Suprapubic skin (tissue), 4 donors: ENCODE data around the gene TBR1. TPM values are rescaled to one million over a fixed set of nuclear protein-coding genes. Genes with fewer than 3 reads are reported as not detected.
A peak's percentile ranks its signal among the peaks of the same experiment; 100 is the strongest.

Experiments used
- DNase-seq, 2 donors: peaks; one replicate each; pipeline ENCODE4 v3.0.0-alpha.2; 2019; ENCODE audit warnings: low spot score in 2 of 2
- H3K27ac ChIP-seq: fragments of 200-600 bp; sonication (generic); one replicate; pipeline ENCODE4 v1.5.1; 2019
- H3K27me3 ChIP-seq: fragments of 200-600 bp; sonication (generic); one replicate; pipeline ENCODE4 v1.5.1; 2019
- H3K36me3 ChIP-seq: fragments of 200-600 bp; sonication (generic); one replicate; pipeline ENCODE4 v1.5.1; 2019
- H3K4me1 ChIP-seq: fragments of 200-600 bp; sonication (generic); one replicate; pipeline ENCODE4 v1.5.1; 2019
- H3K4me3 ChIP-seq: fragments of 200-600 bp; sonication (generic); one replicate; pipeline ENCODE4 v1.5.1; 2019; ENCODE audit warnings: mild to moderate bottlenecking
- H3K9me3 ChIP-seq: fragments of 200-600 bp; sonication (generic); one replicate; pipeline ENCODE4 v1.5.1; 2019
- EP300 ChIP-seq: sonication (generic); formaldehyde crosslinking; IDR thresholded peaks from one replicate; pipeline ENCODE4 v1.6.1; 2017; ENCODE audit warnings: antibody characterized with exemption
- POLR2A ChIP-seq, 2 donors: fragments of 450-650 bp; IDR thresholded peaks; one replicate each; pipeline ENCODE4 v1.6.1; 2017; ENCODE audit warnings: antibody characterized with exemption in 2 of 2, mild to moderate bottlenecking in 2 of 2, moderate library complexity in 2 of 2
- POLR2AphosphoS5 ChIP-seq, 3 donors: sonication (generic); formaldehyde crosslinking; IDR thresholded peaks; one replicate each; pipeline ENCODE4 v1.6.1; 2017; ENCODE audit warnings: antibody characterized with exemption in 3 of 3
- WGBS: methylation state at CpG from one replicate; pipeline ENCODE4 v1.1.5; 2018; 5-methylcytosine and 5-hydroxymethylcytosine counted together
- total RNA-seq, 4 donors: library from RNA; depleted of rRNA; stranded (reverse); fragments of >200 nt; gene quantifications; one replicate each; pipeline ENCODE4 v1.1.0, GENCODE V29; 2016
- TF ChIP-seq, protein P1 (sequence below), 2 donors: fragments of 200-600 bp in 1 of 2; fragments of 450-650 bp in 1 of 2; sonication (generic) in 1 of 2; IDR thresholded peaks; one replicate each; pipeline ENCODE4 v1.5.1; 2016 to 2019; ENCODE audit warnings: antibody characterized with exemption in 2 of 2, mild to moderate bottlenecking in 1 of 2, moderate library complexity in 1 of 2

The TBR1 gene
- total RNA-seq, 4 donors from 2014 or later = not detected

DNA sequence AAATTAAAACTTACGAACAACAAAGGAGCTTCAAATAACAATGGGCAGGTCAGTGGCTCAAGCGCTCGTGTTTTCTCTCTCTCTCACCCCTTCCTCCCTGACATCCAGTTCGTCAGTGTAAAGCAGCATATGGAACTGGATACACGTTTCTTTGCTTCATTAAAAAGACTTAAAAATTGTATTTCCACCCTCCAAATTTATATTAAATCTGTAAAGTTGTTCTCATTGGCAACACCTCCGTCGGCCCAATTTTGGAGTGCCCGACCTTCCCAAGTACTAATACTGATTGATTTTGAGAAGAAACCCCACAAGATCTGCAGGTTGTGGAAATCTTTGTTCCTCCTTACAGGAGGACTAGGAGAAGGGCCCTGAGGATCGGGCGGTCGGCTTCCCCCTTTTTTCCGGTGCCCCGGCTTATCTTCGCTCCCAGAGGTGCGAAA lies 2.2 kb downstream of the TBR1 start:
- no peaks in the 10 kb centered on the region for H3K36me3 ChIP-seq
- DNase-seq = no peak
- peaks cover 94% of the 10 kb centered on the region for H3K27me3 ChIP-seq
- WGBS = 8% methylated on average over 13 of the region's 15 CpGs
- H3K9me3 ChIP-seq = no peaks in the 10 kb centered on the region
- peaks cover 55% of the 10 kb centered on the region for H3K4me1 ChIP-seq
- H3K27ac ChIP-seq = no peak overlapping the region
- TF ChIP-seq EP300 (no peak), POLR2AphosphoS5 (IDR thresholded peaks at IDR 0.05) (no peak), POLR2A (IDR thresholded peaks at IDR 0.05) (no peak)
- TF ChIP-seq, protein P1, sequence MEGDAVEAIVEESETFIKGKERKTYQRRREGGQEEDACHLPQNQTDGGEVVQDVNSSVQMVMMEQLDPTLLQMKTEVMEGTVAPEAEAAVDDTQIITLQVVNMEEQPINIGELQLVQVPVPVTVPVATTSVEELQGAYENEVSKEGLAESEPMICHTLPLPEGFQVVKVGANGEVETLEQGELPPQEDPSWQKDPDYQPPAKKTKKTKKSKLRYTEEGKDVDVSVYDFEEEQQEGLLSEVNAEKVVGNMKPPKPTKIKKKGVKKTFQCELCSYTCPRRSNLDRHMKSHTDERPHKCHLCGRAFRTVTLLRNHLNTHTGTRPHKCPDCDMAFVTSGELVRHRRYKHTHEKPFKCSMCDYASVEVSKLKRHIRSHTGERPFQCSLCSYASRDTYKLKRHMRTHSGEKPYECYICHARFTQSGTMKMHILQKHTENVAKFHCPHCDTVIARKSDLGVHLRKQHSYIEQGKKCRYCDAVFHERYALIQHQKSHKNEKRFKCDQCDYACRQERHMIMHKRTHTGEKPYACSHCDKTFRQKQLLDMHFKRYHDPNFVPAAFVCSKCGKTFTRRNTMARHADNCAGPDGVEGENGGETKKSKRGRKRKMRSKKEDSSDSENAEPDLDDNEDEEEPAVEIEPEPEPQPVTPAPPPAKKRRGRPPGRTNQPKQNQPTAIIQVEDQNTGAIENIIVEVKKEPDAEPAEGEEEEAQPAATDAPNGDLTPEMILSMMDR (IDR thresholded peaks at IDR 0.05) = no peak
- H3K4me3 ChIP-seq = peak overlapping the region; percentile 22

DNA sequence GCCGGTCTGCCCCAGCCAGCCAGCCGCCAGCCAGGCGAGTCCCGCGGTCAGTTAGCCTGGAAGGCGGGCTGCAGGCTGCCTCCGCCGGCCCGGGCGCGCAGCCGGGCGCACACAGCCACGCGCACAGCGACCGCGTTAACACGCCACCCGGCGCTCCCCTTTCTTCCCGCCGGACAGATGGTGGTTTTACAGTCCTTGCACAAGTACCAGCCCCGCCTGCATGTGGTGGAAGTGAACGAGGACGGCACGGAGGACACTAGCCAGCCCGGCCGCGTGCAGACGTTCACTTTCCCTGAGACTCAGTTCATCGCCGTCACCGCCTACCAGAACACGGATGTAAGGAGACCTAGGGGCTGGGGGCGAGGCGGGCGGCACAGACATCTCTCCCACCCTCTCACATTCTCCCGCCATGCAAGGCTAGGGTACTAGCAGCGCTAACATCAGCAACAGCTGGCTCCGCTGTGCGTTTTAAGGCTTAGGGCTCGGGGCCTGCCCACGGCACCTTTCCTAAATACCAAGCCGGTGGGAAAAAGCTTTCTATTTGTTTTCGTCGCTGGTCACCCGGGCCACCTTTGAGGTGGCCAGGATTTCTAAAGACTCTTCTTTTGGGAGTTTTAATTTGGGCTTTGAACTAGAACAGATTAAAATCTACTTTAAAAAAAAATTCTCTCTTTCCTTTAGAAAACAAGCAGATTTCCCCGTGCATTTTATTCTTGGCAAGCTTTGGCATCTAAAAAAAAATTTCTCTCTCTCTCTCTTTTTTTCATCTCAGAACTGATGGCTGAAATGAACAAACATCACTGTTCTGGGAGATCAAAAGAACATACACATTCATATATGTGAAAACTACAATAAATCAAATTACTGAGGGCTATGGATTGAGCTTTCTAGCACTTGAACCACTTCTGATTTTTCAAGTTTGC lies 2.9 kb downstream of the TBR1 start:
- Histone ChIP-seq H3K27ac (no peak overlapping the region), H3K27me3 (peaks cover 100% of the 10 kb centered on the region), H3K4me1 (peaks cover 60% of the 10 kb centered on the region), H3K36me3 (no peaks in the 10 kb centered on the region), H3K9me3 (no peaks in the 10 kb centered on the region), H3K4me3 (peak overlapping the region; percentile 22)
- DNase-seq = no peak
- TF ChIP-seq POLR2A (IDR thresholded peaks at IDR 0.05) (no peak), EP300 (no peak), POLR2AphosphoS5 (IDR thresholded peaks at IDR 0.05) (no peak)
- TF ChIP-seq, protein P1 (IDR thresholded peaks at IDR 0.05) = no peak
- WGBS = 11% methylated on average over 15 of the region's 49 CpGs

DNA sequence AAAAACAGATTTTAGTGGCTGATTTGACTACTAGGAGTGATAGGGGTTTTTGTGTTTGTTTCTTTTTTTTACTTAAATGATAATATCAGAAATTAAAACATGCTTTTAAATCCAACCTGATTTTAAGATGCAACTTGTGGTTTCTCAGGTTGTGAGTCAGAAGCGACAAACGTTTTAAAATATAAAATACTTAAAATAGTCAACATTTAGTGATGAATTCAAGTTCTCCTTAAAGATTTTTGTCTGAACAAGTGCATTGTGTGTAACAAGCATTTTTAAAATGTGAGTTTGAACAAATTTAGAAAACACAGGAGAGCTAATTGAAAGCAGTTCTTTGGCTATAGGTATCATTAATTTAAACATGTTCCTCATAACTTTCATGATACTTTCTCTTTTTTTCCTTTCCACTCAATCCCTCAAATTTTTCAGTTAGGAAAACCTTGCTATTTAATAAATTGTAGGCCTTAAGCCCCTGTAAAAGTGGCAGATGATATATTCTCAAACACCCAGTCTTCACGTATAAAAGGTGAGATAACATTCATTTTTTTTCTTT lies 3.6 kb downstream of the TBR1 start:
- H3K27me3 ChIP-seq = peaks cover 100% of the 10 kb centered on the region
- H3K4me1 ChIP-seq = peaks cover 57% of the 10 kb centered on the region
- no peak for DNase-seq
- H3K9me3 ChIP-seq = no peaks in the 10 kb centered on the region
- WGBS = 78% methylated on average over 3 of the region's 3 CpGs
- H3K27ac ChIP-seq = no peak overlapping the region
- TF ChIP-seq EP300 = no peak
- no peak for TF ChIP-seq POLR2AphosphoS5 (IDR thresholded peaks at IDR 0.05)
- TF ChIP-seq POLR2A (IDR thresholded peaks at IDR 0.05) = no peak
- TF ChIP-seq, protein P1 (IDR thresholded peaks at IDR 0.05) = no peak
- no peak overlapping the region for H3K4me3 ChIP-seq
- H3K36me3 ChIP-seq = no peaks in the 10 kb centered on the region

DNA sequence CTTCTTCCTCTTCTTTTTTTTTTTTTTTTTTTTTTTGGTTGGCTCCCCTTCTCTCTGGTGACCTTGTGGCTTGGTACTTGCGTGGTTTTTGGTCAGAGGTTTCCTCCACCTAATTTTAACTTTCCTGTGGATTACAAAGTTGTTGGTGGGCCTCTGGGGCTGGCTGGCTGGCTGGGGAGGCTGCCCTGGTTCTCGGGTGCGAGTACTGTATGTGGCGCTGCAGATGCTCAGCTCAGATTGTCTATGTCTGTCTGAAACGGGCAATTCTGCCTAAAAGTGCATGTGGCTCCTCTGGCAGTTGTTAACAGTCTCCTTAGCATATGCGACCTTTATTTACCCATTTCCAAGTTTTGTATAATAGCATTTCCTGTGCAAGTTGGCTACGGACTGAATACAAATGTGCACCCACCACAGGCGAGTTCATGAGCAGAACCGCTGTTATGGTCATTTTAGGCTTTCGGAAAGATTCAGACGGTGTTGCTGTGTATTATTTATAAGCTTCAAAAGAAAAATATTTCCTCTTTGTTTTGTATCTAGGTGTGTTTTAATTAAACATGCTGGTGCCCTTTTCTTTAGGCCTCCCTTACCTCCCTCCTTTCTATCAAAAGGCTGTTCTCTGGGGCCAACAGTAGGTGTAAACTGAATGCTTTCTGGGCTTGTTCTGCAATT lies 4.4 kb downstream of the TBR1 start:
- Histone ChIP-seq H3K4me1 (peaks cover 49% of the 10 kb centered on the region), H3K27me3 (peaks cover 100% of the 10 kb centered on the region), H3K9me3 (no peaks in the 10 kb centered on the region), H3K4me3 (no peak overlapping the region), H3K27ac (no peak overlapping the region), H3K36me3 (no peaks in the 10 kb centered on the region)
- TF ChIP-seq, protein P1 (IDR thresholded peaks at IDR 0.05) = no peak
- TF ChIP-seq EP300 = no peak
- no peak for TF ChIP-seq POLR2AphosphoS5 (IDR thresholded peaks at IDR 0.05)
- TF ChIP-seq POLR2A (IDR thresholded peaks at IDR 0.05) = no peak
- DNase-seq = no peak
- WGBS = 72% methylated on average over 11 of the region's 11 CpGs

DNA sequence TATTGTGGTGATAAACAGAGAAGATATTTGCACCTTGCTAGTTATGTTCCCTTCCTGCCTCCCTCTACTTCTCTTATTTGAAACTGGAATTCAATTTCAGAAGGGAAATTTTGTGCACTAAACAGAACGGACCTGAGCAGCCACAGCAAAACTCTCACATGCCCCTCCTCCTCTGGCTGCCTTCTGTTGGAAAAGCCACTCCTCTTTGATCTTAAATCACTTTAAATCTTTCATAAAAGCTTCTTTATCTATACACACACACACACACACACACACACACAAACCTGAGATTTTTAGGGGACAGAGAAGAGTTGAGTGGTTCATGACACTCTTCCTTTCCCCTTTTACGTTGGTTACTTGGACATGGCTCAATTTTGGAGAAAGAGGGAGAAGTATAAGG lies 5.6 kb downstream of the TBR1 start:
- Histone ChIP-seq H3K4me1 (peaks cover 39% of the 10 kb centered on the region), H3K27me3 (peaks cover 100% of the 10 kb centered on the region), H3K36me3 (no peaks in the 10 kb centered on the region), H3K4me3 (no peak overlapping the region), H3K9me3 (no peaks in the 10 kb centered on the region), H3K27ac (no peak overlapping the region)
- no peak for DNase-seq
- TF ChIP-seq POLR2A (IDR thresholded peaks at IDR 0.05) (no peak), POLR2AphosphoS5 (IDR thresholded peaks at IDR 0.05) (no peak), EP300 (no peak)
- TF ChIP-seq, protein P1 (IDR thresholded peaks at IDR 0.05) = no peak
- WGBS = 51% methylated on average over 2 of the region's 2 CpGs
